Heart left ventricle (tissue), 16 donors: ENCODE measurements around the gene STIM2. TPM values are rescaled to one million over a fixed set of nuclear protein-coding genes. Genes with fewer than 3 reads are reported as not detected.

ENCODE experiments used
- ATAC-seq, 4 donors: fragments of 200-7000 bp; cut with Tn5 transposase; one replicate each; pipeline ENCODE4 v1.9.1; 2020 to 2022; ENCODE audit warnings: moderate library complexity in 4 of 4, mild to moderate bottlenecking in 3 of 4, moderate number of reproducible peaks in 1 of 4
- DNase-seq, 5 donors: peaks; one replicate each; pipeline ENCODE4 v3.0.0-alpha.2; 2020
- H3K27ac ChIP-seq, 12 donors: fragments of 200-600 bp; sonication (generic) in 4 of 12; one replicate each; pipeline versions ENCODE4 v1.5.0 to v1.8.0; 2016 to 2022; ENCODE audit warnings: mild to moderate bottlenecking in 2 of 12
- H3K27me3 ChIP-seq, 9 donors: fragments of 200-600 bp; sonication (generic) in 2 of 9; one replicate each; pipeline versions ENCODE4 v1.5.1 to v1.8.0; 2016 to 2022; ENCODE audit warnings: mild to moderate bottlenecking in 3 of 9
- H3K36me3 ChIP-seq, 9 donors: fragments of 200-600 bp; sonication (generic) in 2 of 9; one replicate each; pipeline versions ENCODE4 v1.5.0 to v1.8.0; 2018 to 2022; ENCODE audit warnings: mild to moderate bottlenecking in 2 of 9
- H3K4me1 ChIP-seq, 12 donors: fragments of 200-600 bp; sonication (generic) in 4 of 12; one replicate each; pipeline versions ENCODE4 v1.5.0 to v1.8.0; 2016 to 2022; ENCODE audit warnings: mild to moderate bottlenecking in 3 of 12
- H3K4me3 ChIP-seq, 12 donors: fragments of 200-600 bp; sonication (generic) in 4 of 12; one replicate each; pipeline versions ENCODE4 v1.5.0 to v1.8.0; 2017 to 2022; ENCODE audit warnings: mild to moderate bottlenecking in 9 of 12, moderate library complexity in 4 of 12
- H3K9me3 ChIP-seq, 12 donors: fragments of 200-600 bp; sonication (generic) in 4 of 12; one replicate each; pipeline versions ENCODE4 v1.5.0 to v1.8.0; 2016 to 2022; ENCODE audit warnings: mild to moderate bottlenecking in 1 of 12
- CTCF ChIP-seq, 12 donors: fragments of 200-600 bp; sonication (generic) in 4 of 12; IDR thresholded peaks; one replicate each; pipeline versions ENCODE4 v1.5.0 to v1.8.0; 2018 to 2022; ENCODE audit warnings: antibody characterized with exemption in 12 of 12, mild to moderate bottlenecking in 5 of 12
- POLR2A ChIP-seq, 2 donors: fragments of 450-650 bp; IDR thresholded peaks; one replicate each; pipeline ENCODE4 v1.6.1; 2017; ENCODE audit warnings: antibody characterized with exemption in 2 of 2, mild to moderate bottlenecking in 2 of 2, moderate library complexity in 2 of 2
- WGBS, 4 donors: extraction: QIAGEN DNeasy Blood & Tissue Kit in 2 of 4; methylation state at CpG; one replicate each; pipeline versions ENCODE4 v1.1.5 to v1.1.7; 2013 to 2018; 5-methylcytosine and 5-hydroxymethylcytosine counted together
- intact Hi-C, 10 donors: fragments of 100-400 bp; cut with DNase I; formaldehyde crosslinking; loops; one replicate each; pipeline versions ENCODE4 v1.11.1 to v1.14.2; 2022
- polyA plus RNA-seq, 2 donors: library from polyadenylated mRNA; stranded (reverse); fragments of 200-250 nt; gene quantifications; one replicate each; pipeline ENCODE4 v1.2.3, GENCODE V29; 2013
- total RNA-seq, 9 donors: library from RNA; depleted of rRNA in 2 of 9; stranded (reverse); fragments of >200 nt in 2 of 9; fragmentation: NEBNext Ultra II Directional in 3 of 9; extraction: Animal tissue kit (Norgen Biotek cat#: 25700) in 3 of 9; gene quantifications; one replicate each; pipeline versions ENCODE4 v1.1.0 to v1.2.4, GENCODE V29; 2016 to 2023
- donor health status: ischemic (EF 13 %, LVEDD 7.1; RV severe dilation, severe dysfunction).
- donor health status: healthy with polysubstance abuse.
- donor health status: DM: no; HTN: yes; CAD: no.
- donor health status: DM: no; HTN: no; CAD: no.
- donor health status: ischemic (EF 25% LVEDD 6.9; RV normal size, moderate dysfunction).
- donor health status: ischemic (EF 25% LVEDD 5.7; RV mildly dilated, moderate dysfunction).
- donor health status: healthy.
- donor health status: DM: yes; HTN: yes; CAD: no.
- donor health status: ischemic (EF 35%, LVEDD 5.7; RV mildly dilated, moderate dysfunction).
- donor health status: nonischemic (EF 11% LVEDD 7.7; RV severe dilation, severe dysfunction).
- donor health status: DM: yes; HTN: yes; CAD: no.
- donor health status: PGD.
- donor health status: ischemic (EF 29% LVEDD 5.4; RV normal size, mild dysfunction).
- donor health status: nonischemic (EF 23%, LVEDD 6.1; RV moderate dilation, normal function).

The STIM2 gene
- total and polyA plus RNA-seq, 11 donors: 4.6 to 17.3 (median 8.8) TPM

DNA sequence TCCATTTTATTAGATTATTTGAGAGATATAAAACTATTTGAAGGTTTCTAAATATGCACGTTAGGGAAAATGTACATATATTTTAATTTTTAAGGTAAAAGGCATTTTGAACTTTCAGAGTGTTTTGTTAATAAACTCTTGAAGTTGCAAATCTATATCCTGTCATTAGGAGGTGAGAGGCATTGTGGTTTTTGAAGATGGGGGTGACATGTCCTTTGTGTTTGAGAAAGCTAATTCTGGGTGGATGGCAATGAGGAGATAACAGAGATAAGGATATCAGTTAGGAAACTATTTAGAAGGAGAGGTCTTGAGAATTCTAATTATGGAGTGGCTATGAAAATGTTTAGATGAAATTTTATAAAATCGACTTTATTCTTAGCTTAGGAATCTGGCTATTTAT lies 6.1 kb downstream of the STIM2 start:
- no peaks in the 10 kb centered on the region for H3K9me3 ChIP-seq
- no peak for DNase-seq
- H3K27me3 ChIP-seq: no peaks in the 10 kb centered on the region
- peak overlapping the region in 1 of 12 donors; percentile 83 for H3K27ac ChIP-seq
- H3K4me1 ChIP-seq: peaks cover 0 to 82% (median 29%) of the 10 kb centered on the region in 12 donors
- no peaks in the 10 kb centered on the region for H3K36me3 ChIP-seq
- no peak overlapping the region for H3K4me3 ChIP-seq
- ATAC-seq: no peak
- WGBS, 4 donors: 78 to 87% (median 82%) methylated on average over 2 of the region's 2 CpGs
- TF ChIP-seq CTCF (IDR thresholded peaks at IDR 0.05) (no peak), POLR2A (IDR thresholded peaks at IDR 0.05) (no peak)
- intact Hi-C loops: loop anchor here in 3 of 10 donors (5.0 to 10.0 kb wide), 3 partner anchors 36 to 282 kb away; partner anchors contain the start of gene TBC1D19 (in 1 of the 3)

GRCh38 chr4:26867914-26868684 lies 7.5 kb downstream of the STIM2 start:
- no peaks in the 10 kb centered on the region for H3K36me3 ChIP-seq
- H3K27ac ChIP-seq: peak overlapping the region in 7 of 12 donors; percentile 2 to 69 (median 36)
- H3K4me3 ChIP-seq: peak overlapping the region in 1 of 12 donors; percentile 3
- peaks cover 0 to 80% (median 23%) of the 10 kb centered on the region in 12 donors for H3K4me1 ChIP-seq
- DNase-seq (no peak), ATAC-seq (peak in 3 of 4 donors; percentile 29 to 65 (median 33))
- no peaks in the 10 kb centered on the region for H3K9me3 ChIP-seq
- intact Hi-C loops: loop anchor here in 3 of 10 donors (5.0 to 10.0 kb wide), 3 partner anchors 34 to 283 kb away; partner anchors contain the start of gene TBC1D19 (in 1 of the 3)
- no peak for TF ChIP-seq CTCF (IDR thresholded peaks at IDR 0.05)
- no peak for TF ChIP-seq POLR2A (IDR thresholded peaks at IDR 0.05)
- WGBS, 4 donors: 62 to 67% (median 63%) methylated on average over 3 of the region's 3 CpGs
- no peaks in the 10 kb centered on the region for H3K27me3 ChIP-seq

DNA sequence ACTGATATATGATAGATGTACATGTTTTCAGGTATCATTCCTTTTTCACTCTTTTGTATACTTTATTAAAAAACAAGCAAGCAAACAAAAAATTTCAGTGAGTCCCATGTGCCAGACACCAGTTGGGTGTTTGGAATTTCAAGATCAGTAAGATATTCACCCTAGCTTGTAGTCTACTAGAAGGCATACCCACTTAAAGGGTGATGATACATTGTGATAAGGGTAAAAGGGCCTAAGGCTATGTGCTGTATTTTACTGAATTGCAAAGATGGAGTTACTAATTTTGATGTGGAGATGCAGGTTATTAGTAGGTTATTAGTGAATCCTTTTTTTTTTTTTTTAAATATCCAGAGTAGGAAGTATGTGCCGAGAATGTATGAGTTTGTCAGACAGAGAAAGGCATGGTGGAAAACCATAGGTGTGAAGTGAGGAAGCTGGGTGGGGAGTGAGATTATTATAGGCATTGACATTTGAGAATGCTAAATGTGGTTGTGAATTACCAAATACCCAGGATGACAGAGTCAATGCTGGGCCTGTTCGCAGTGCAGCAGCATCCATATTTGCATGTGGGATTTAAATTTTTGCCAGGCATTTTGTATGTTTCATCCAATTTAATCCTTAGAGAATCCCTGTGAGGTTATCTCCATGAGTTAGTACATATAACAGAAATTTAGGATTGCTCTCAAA lies 10.1 kb downstream of the STIM2 start:
- peaks cover 0 to 61% (median 17%) of the 10 kb centered on the region in 12 donors for H3K4me1 ChIP-seq
- ATAC-seq (no peak), DNase-seq (no peak)
- H3K9me3 ChIP-seq: no peaks in the 10 kb centered on the region
- no peaks in the 10 kb centered on the region for H3K27me3 ChIP-seq
- 90 to 95% (median 94%) methylated on average over 2 of the region's 2 CpGs for WGBS, 4 donors
- intact Hi-C loops: no loop called here
- H3K36me3 ChIP-seq: no peaks in the 10 kb centered on the region
- no peak overlapping the region for H3K4me3 ChIP-seq
- no peak for TF ChIP-seq POLR2A (IDR thresholded peaks at IDR 0.05)
- no peak for TF ChIP-seq CTCF (IDR thresholded peaks at IDR 0.05)
- no peak overlapping the region for H3K27ac ChIP-seq

DNA sequence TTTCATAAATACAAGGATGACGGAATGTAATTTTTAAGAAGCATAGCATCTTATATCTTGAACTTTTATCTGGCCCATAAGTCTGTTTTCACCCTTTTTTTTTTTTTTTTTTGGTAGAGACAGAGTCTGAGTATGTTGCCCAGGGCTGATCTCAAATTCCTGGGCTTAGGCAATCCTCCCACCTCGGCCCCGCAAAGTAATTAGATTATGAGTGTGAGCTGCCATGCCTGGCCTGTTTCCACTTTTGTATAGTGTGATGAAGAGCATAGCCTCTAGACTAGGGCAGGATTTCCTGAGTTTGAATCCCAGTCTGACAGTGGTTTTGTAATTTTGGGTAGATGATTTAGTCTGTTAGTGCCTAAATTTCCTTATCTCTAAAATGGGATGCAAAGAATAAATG lies 11.0 kb downstream of the STIM2 start:
- Histone ChIP-seq H3K27me3 (no peaks in the 10 kb centered on the region), H3K27ac (no peak overlapping the region), H3K4me3 (no peak overlapping the region), H3K4me1 (peaks cover 0 to 52% (median 15%) of the 10 kb centered on the region in 12 donors), H3K9me3 (no peaks in the 10 kb centered on the region), H3K36me3 (no peaks in the 10 kb centered on the region)
- 42 to 50% (median 46%) methylated on average over 3 of the region's 3 CpGs for WGBS, 4 donors
- DNase-seq: no peak
- no peak for TF ChIP-seq POLR2A (IDR thresholded peaks at IDR 0.05)
- no peak for TF ChIP-seq CTCF (IDR thresholded peaks at IDR 0.05)
- ATAC-seq: peak in 1 of 4 donors; percentile 54
- intact Hi-C loops: no loop called here
